Neural cell (in vitro differentiated cells): ENCODE results near the gene ILK. TPM values are rescaled to one million over a fixed set of nuclear protein-coding genes. Genes with fewer than 3 reads are reported as not detected.

Experiments
- H2AFZ ChIP-seq: fragments of 200-600, 300-800 bp; sonication (generic), shearing (Covaris generic); 2 replicates; pipeline ENCODE4 v1.6.0; 2014; ENCODE audit warnings: low read depth, mild to moderate bottlenecking, antibody characterized with exemption, low read length, moderate library complexity
- H3F3A ChIP-seq: fragments of 200-600 bp; shearing (Covaris generic); 2 replicates; pipeline ENCODE4 v1.6.1; 2016; ENCODE audit warnings: mild to moderate bottlenecking, moderate library complexity, mixed read lengths, antibody characterized with exemption, low read length; ENCODE audit not compliant: insufficient read depth, poor library complexity, severe bottlenecking
- H3K27ac ChIP-seq: fragments of 200-600, 300-800 bp; sonication (generic), shearing (Covaris generic); 2 replicates; pipeline ENCODE4 v1.5.1; 2014; ENCODE audit warnings: mild to moderate bottlenecking, low read length, moderate library complexity
- H3K27me3 ChIP-seq: fragments of 300-800, 200-600 bp; sonication (generic), shearing (Covaris generic); 2 replicates; pipeline ENCODE4 v1.6.0; 2014; ENCODE audit warnings: mild to moderate bottlenecking, low read depth, low read length, moderate library complexity; ENCODE audit not compliant: insufficient read depth
- H3K36me3 ChIP-seq: fragments of 300-800, 200-600 bp; sonication (generic), shearing (Covaris generic); 2 replicates; pipeline ENCODE4 v1.5.1; 2014; ENCODE audit warnings: mild to moderate bottlenecking, antibody characterized with exemption, low read length, moderate library complexity; ENCODE audit not compliant: insufficient read depth
- H3K4me2 ChIP-seq: fragments of 300-800, 200-600 bp; sonication (generic), shearing (Covaris generic); 2 replicates; pipeline ENCODE4 v1.6.0; 2014; ENCODE audit warnings: mild to moderate bottlenecking, low read length
- H3K4me3 ChIP-seq: fragments of 300-800, 200-600 bp; sonication (generic), shearing (Covaris generic); 2 replicates; pipeline ENCODE4 v1.5.1; 2014; ENCODE audit warnings: mild to moderate bottlenecking, low read length, moderate library complexity
- H3K79me2 ChIP-seq: fragments of 200-600 bp; shearing (Covaris generic); replicated peaks from 2 replicates; pipeline ENCODE4 v1.6.0; 2014; ENCODE audit warnings: mild to moderate bottlenecking, low read length, moderate library complexity; ENCODE audit not compliant: insufficient read depth
- H3K9ac ChIP-seq: fragments of 300-800, 200-600 bp; sonication (generic), shearing (Covaris generic); 2 replicates; pipeline ENCODE4 v1.6.1; 2016; ENCODE audit warnings: mild to moderate bottlenecking, low read length, mixed read lengths
- H3K9me2 ChIP-seq: fragments of 200-600 bp; shearing (Covaris generic); 2 replicates; pipeline ENCODE4 v1.6.1; 2016; ENCODE audit warnings: mild to moderate bottlenecking, low read length, mixed read lengths; ENCODE audit not compliant: insufficient read depth
- H3K9me3 ChIP-seq: fragments of 200-600, 300-800 bp; sonication (generic), shearing (Covaris generic); 2 replicates; pipeline ENCODE4 v1.6.1; 2016; ENCODE audit warnings: mild to moderate bottlenecking, mixed run types, low read length, moderate library complexity, mixed read lengths
- H4K20me1 ChIP-seq: fragments of 200-600 bp; shearing (Covaris generic); 2 replicates; pipeline ENCODE4 v1.6.1; 2016; ENCODE audit warnings: mild to moderate bottlenecking, mixed run types; ENCODE audit not compliant: insufficient read depth
- EP300 ChIP-seq: fragments of 450-650 bp; conservative IDR thresholded peaks from 2 replicates; pipeline ENCODE4 v1.6.1; 2014; ENCODE audit warnings: antibody characterized with exemption, mild to moderate bottlenecking, moderate library complexity; ENCODE audit not compliant: poor library complexity, severe bottlenecking
- EZH2 ChIP-seq: fragments of 200-600, 300-800 bp; shearing (Covaris generic), sonication (generic); IDR thresholded peaks from 2 replicates; pipeline ENCODE4 v1.6.1; 2014; ENCODE audit warnings: antibody characterized with exemption, low read length, borderline replicate concordance, mild to moderate bottlenecking; ENCODE audit not compliant: insufficient read depth, poor library complexity, severe bottlenecking
- MXI1 ChIP-seq: fragments of 450-650 bp; conservative IDR thresholded peaks from 2 replicates; pipeline ENCODE4 v1.6.1; 2014; ENCODE audit warnings: antibody characterized with exemption, mild to moderate bottlenecking; ENCODE audit not compliant: poor library complexity, severe bottlenecking
- POLR2AphosphoS5 ChIP-seq: IDR thresholded peaks from 2 replicates; pipeline ENCODE4 v1.6.1; 2012
- RAD21 ChIP-seq: fragments of 450-650 bp; conservative IDR thresholded peaks from 2 replicates; pipeline ENCODE4 v1.6.1; 2014; ENCODE audit warnings: antibody characterized with exemption, mild to moderate bottlenecking, moderate library complexity
- SMC3 ChIP-seq: fragments of 450-650 bp; conservative IDR thresholded peaks from 2 replicates; pipeline ENCODE4 v1.6.1; 2014; ENCODE audit warnings: antibody characterized with exemption, mild to moderate bottlenecking, moderate library complexity; ENCODE audit not compliant: poor library complexity
- TAF1 ChIP-seq: IDR thresholded peaks from 2 replicates; pipeline ENCODE4 v1.6.1; 2012; ENCODE audit warnings: low read depth
- polyA minus RNA-seq: library from RNA; depleted of rRNA, polyadenylated mRNA; stranded (reverse); fragments of >200 nt; gene quantifications from 2 replicates; pipeline ENCODE4 v1.2.3, GENCODE V29; 2014
- polyA plus RNA-seq: library from polyadenylated mRNA; depleted of rRNA; stranded (reverse); fragments of >200 nt; gene quantifications from 2 replicates; pipeline ENCODE4 v1.2.3, GENCODE V29; 2014
- TF ChIP-seq, protein P1 (sequence below): fragments of 450-650 bp; IDR thresholded peaks from 2 replicates; pipeline ENCODE4 v1.5.1; 2014; ENCODE audit warnings: antibody characterized with exemption, mild to moderate bottlenecking, moderate library complexity; ENCODE audit not compliant: poor library complexity, severe bottlenecking
- TF ChIP-seq, protein P2 (sequence below): IDR thresholded peaks from 2 replicates; pipeline ENCODE4 v1.6.1; 2012; ENCODE audit warnings: borderline replicate concordance

Gene ILK
- polyA plus RNA-seq (68.8 and 81.3 TPM in 2 replicates), polyA minus RNA-seq (32.6 and 37.7 TPM in 2 replicates)

DNA sequence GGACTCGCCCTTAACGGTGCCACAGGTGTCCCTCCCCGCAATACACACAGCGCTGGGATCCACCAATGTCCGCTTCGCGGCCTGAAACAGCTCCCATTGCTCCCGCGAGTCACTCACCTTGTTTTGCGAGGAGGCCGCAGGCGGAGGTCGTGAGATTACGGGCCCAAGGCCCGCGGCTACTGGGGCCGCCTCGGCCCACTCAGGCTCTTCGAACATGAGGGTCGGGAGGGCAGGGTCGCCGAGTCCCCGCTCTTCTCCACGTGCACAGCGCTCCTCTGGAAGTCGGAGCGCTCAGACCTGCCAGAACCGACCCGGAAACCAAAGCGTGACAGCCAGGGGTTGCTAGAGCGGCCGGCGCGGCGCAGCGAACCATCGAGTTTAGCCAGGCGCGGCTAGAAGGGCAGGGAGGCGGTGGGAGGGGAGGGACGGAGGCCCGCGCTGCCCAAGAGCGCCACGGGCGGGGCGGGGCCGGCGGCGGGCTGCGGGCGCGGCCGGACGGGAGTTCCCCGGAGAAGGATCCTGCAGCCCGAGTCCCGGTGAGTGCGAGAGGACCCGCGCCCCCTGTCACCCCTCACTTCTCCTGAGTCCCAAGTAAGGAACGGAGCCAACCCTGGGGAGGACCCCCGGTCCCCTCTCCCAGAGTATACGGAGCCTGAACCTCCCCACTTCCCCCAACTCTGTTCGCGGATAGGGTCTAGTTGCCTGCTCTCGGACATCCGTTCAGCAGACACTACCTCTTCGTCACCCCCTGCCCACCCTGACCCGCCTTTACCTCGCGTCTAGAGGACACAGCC, at the start of gene ILK, which contains the start of gene RRP8:
Gene ILK, plus strand, starts transcription at position 488 of the 794 bp plus-strand sequence. CDS start 498 bp downstream, outside the sequence.
Gene RRP8, minus strand, starts transcription at position 330 of the 794 bp plus-strand sequence. Its CDS starts 114 bp downstream, at position 216.
- Histone ChIP-seq H3K36me3 (peaks cover 3% of the 10 kb centered on the region), H3K9me2 (no peaks in the 10 kb centered on the region), H2AFZ (peak within 1 kb of the TSS; percentile 79)

DNA sequence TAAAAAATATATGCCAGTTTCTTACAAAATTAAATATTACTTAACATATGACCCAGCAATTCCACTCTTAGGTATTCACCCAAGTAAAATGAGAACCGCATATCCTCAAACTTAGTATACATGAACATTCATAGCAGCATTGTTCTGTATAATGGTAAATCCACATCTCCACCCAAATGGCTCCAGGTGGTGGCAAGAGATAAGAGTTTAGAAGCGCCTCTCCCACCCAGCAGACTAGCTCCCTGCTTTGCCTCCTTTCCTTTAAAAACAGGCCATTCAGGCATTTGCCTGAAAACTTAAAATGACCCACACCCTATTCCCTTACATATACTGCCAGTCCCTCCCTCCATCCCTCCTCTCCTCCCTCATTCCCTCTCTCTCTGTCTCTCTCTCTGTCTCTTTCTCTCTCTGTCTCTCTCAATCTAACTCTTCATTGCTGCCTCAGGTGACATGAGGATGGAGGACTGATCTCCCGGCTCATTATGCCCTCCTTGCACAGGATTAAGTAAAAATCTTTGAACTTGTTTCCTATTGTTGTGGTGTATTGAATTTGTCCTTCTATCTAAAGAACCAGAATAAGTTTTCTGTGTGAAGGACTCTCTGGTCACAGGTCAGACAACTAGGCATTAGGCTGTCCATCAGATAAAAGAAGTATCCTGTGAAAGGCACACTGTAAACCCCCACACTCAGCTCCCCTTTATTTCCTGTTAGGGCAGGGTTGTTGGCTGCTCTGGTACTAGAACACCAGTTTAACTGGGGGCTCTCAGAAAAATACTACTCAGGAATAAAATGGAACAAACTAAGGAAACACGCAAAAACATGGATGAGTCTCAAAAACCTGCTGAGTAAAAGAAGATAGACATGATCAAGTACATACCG, 48.5 kb upstream of the ILK start:
- no peaks in the 10 kb centered on the region for H3K9me3 ChIP-seq
- TF ChIP-seq EZH2, result no peak
- no peak for TF ChIP-seq POLR2AphosphoS5
- TF ChIP-seq RAD21, result no peak
- TF ChIP-seq MXI1, result no peak
- no peak for TF ChIP-seq SMC3
- TF ChIP-seq TAF1, result no peak
- TF ChIP-seq, protein P1, sequence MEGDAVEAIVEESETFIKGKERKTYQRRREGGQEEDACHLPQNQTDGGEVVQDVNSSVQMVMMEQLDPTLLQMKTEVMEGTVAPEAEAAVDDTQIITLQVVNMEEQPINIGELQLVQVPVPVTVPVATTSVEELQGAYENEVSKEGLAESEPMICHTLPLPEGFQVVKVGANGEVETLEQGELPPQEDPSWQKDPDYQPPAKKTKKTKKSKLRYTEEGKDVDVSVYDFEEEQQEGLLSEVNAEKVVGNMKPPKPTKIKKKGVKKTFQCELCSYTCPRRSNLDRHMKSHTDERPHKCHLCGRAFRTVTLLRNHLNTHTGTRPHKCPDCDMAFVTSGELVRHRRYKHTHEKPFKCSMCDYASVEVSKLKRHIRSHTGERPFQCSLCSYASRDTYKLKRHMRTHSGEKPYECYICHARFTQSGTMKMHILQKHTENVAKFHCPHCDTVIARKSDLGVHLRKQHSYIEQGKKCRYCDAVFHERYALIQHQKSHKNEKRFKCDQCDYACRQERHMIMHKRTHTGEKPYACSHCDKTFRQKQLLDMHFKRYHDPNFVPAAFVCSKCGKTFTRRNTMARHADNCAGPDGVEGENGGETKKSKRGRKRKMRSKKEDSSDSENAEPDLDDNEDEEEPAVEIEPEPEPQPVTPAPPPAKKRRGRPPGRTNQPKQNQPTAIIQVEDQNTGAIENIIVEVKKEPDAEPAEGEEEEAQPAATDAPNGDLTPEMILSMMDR, result no peak
- TF ChIP-seq EP300, result no peak

More for the DNA sequence above, at the start of gene ILK, which contains the start of gene RRP8:
- H3K79me2 ChIP-seq, result peaks cover 39% of the 10 kb centered on the region
- H4K20me1 ChIP-seq, result no peaks in the 10 kb centered on the region
- peaks cover 5% of the 10 kb centered on the region for H3F3A ChIP-seq
- peak within 1 kb of the TSS; percentile 69 for H3K27ac ChIP-seq
- H3K4me2 ChIP-seq, result peak within 1 kb of the TSS; percentile 90
- TF ChIP-seq, protein P1, result peak; percentile 32
- TF ChIP-seq EZH2 (no peak), EP300 (peak; percentile 18), SMC3 (peak; percentile 29), TAF1 (peak; percentile 43), MXI1 (peak; percentile 95), POLR2AphosphoS5 (peak; percentile 66), RAD21 (peak; percentile 29)
- TF ChIP-seq, protein P2, sequence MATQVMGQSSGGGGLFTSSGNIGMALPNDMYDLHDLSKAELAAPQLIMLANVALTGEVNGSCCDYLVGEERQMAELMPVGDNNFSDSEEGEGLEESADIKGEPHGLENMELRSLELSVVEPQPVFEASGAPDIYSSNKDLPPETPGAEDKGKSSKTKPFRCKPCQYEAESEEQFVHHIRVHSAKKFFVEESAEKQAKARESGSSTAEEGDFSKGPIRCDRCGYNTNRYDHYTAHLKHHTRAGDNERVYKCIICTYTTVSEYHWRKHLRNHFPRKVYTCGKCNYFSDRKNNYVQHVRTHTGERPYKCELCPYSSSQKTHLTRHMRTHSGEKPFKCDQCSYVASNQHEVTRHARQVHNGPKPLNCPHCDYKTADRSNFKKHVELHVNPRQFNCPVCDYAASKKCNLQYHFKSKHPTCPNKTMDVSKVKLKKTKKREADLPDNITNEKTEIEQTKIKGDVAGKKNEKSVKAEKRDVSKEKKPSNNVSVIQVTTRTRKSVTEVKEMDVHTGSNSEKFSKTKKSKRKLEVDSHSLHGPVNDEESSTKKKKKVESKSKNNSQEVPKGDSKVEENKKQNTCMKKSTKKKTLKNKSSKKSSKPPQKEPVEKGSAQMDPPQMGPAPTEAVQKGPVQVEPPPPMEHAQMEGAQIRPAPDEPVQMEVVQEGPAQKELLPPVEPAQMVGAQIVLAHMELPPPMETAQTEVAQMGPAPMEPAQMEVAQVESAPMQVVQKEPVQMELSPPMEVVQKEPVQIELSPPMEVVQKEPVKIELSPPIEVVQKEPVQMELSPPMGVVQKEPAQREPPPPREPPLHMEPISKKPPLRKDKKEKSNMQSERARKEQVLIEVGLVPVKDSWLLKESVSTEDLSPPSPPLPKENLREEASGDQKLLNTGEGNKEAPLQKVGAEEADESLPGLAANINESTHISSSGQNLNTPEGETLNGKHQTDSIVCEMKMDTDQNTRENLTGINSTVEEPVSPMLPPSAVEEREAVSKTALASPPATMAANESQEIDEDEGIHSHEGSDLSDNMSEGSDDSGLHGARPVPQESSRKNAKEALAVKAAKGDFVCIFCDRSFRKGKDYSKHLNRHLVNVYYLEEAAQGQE, result no peak
- H3K9me3 ChIP-seq, result no peaks in the 10 kb centered on the region
- peak within 1 kb of the TSS; percentile 72 for H3K9ac ChIP-seq
- peak within 1 kb of the TSS; percentile 86 for H3K4me3 ChIP-seq
- no peaks in the 10 kb centered on the region for H3K27me3 ChIP-seq

More for the DNA sequence above, 48.5 kb upstream of the ILK start:
- Histone ChIP-seq H2AFZ (no peak overlapping the region), H3K9ac (no peak overlapping the region), H3K9me2 (no peaks in the 10 kb centered on the region), H3K27me3 (no peaks in the 10 kb centered on the region), H3K4me3 (no peak overlapping the region), H3K4me2 (no peak overlapping the region), H4K20me1 (no peaks in the 10 kb centered on the region), H3K36me3 (no peaks in the 10 kb centered on the region), H3K79me2 (no peaks in the 10 kb centered on the region), H3K27ac (no peak overlapping the region), H3F3A (no peaks in the 10 kb centered on the region)
